ENCODE results near the gene HORMAD2. TPM values are rescaled to one million over a fixed set of nuclear protein-coding genes. Genes with fewer than 3 reads are reported as not detected.

Gene HORMAD2
- total and polyA plus RNA-seq, 7 experiments from 2014 or later: 0.34 TPM; not detected in 6

DNA sequence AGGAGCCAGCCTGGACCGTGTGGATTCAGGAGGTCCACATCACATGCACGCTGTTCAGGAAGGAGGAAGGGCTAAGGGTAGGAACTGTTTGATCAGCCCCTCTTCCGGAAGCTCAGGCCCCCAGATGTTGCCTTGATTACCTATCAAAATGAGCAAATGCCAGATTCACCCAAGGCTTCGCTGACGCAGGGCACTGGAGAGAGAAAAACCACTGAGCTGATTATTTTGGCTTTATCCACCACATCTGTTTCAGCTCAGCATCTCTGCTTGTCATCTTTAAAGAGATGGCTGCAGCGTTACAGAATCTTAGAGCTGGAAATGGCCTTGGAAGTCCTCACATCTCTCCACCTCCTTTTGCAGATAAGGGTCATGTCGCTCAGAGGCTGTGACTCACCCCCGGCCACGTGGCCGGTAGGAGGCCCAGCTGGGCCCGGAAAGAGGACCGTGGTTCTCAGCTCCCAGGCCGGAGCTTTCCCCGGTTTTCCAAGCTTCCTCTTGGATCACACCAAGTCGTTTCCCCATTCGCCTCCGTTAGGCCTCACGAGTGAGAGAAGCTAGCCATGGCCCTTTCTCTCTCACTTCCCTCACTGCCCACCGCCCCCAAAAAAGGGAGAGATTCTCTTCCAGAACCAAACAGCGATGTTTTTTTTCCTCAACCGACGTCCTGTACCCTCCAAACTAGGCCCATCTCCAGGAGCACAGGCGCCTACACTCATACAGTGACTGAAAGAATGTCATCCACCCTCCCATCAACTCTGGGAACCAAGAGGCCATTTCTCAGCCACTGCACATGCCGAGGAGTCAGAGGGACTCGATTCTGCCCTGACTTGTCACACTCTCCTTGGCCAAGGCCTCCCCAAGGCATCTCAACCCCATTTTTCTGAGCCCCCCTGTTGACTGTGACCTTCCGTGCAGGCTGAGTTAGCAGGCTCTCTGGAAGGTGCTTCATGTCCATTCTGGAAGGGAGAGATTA is 128.7 kb downstream of the HORMAD2 start:
- no peaks in the 10 kb centered on the region for H3K36me3 Mint-ChIP-seq
- Histone ChIP-seq H3K27ac (ENCODE audit: low read depth, low read length) (no peak overlapping the region), H3K4me1 (ENCODE audit: control insufficient read depth in 2 of 2, insufficient read depth in 2 of 2, low read length in 2 of 2) (no peaks in the 10 kb centered on the region), H3K9me3 (ENCODE audit: control insufficient read depth in 2 of 3, low read length in 3 of 3) (no peaks in the 10 kb centered on the region), H3K27me3 (ENCODE audit: control insufficient read depth in 2 of 2, insufficient read depth in 2 of 2, low read length in 2 of 2) (no peaks in the 10 kb centered on the region), H3K4me3 (ENCODE audit: low read length) (no peak overlapping the region), H3K36me3 (ENCODE audit: control insufficient read depth in 2 of 3, insufficient read depth in 3 of 3, low read length in 3 of 3) (no peaks in the 10 kb centered on the region)
- peaks cover 5 to 49% (median 9%) of the 10 kb centered on the region in 7 donors for H3K4me1 Mint-ChIP-seq
- peaks cover 0 to 1% (median 0%) of the 10 kb centered on the region in 11 donors for H3K9me3 Mint-ChIP-seq
- peak; percentile 43 for ATAC-seq
- no peak for DNase-seq
- ChIA-PET POLR2A (no interaction called here), CTCF (no interaction called here)
- H3K27me3 Mint-ChIP-seq: no peaks in the 10 kb centered on the region
- H3K4me3 Mint-ChIP-seq: no peak overlapping the region
- H3K27ac Mint-ChIP-seq: peak overlapping the region in 2 of 9 donors; percentile 21 to 43
- intact Hi-C loops (cut with micrococcal nuclease): no loop called here

- Mint-ChIP-seq H3K36me3 (no peaks in the 10 kb centered on the region), H3K27ac (no peak overlapping the region), H3K4me3 (no peak overlapping the region), H3K9me3 (peaks cover 0 to 1% (median 0%) of the 10 kb centered on the region in 11 donors), H3K4me1 (peaks cover 8 to 48% (median 10%) of the 10 kb centered on the region in 7 donors), H3K27me3 (no peaks in the 10 kb centered on the region)
- Histone ChIP-seq H3K27ac (ENCODE audit: low read depth, low read length) (no peak overlapping the region), H3K27me3 (ENCODE audit: control insufficient read depth in 2 of 2, insufficient read depth in 2 of 2, low read length in 2 of 2) (no peaks in the 10 kb centered on the region), H3K9me3 (ENCODE audit: control insufficient read depth in 2 of 3, low read length in 3 of 3) (no peaks in the 10 kb centered on the region), H3K4me1 (ENCODE audit: control insufficient read depth in 2 of 2, insufficient read depth in 2 of 2, low read length in 2 of 2) (no peaks in the 10 kb centered on the region), H3K4me3 (ENCODE audit: low read length) (no peak overlapping the region), H3K36me3 (ENCODE audit: control insufficient read depth in 2 of 3, insufficient read depth in 3 of 3, low read length in 3 of 3) (no peaks in the 10 kb centered on the region)
- DNase-seq (no peak), ATAC-seq (no peak)
- POLR2A ChIA-PET: no interaction called here
- intact Hi-C loops (cut with micrococcal nuclease): no loop called here
- CTCF ChIA-PET: no interaction called here
Measured at GRCh38 chr22:30209642-30210041, 129.4 kb downstream of the HORMAD2 start.

- H3K27me3 Mint-ChIP-seq: no peaks in the 10 kb centered on the region
Measured at GRCh38 chr22:30210235-30210909, 130.1 kb downstream of the HORMAD2 start.

DNA sequence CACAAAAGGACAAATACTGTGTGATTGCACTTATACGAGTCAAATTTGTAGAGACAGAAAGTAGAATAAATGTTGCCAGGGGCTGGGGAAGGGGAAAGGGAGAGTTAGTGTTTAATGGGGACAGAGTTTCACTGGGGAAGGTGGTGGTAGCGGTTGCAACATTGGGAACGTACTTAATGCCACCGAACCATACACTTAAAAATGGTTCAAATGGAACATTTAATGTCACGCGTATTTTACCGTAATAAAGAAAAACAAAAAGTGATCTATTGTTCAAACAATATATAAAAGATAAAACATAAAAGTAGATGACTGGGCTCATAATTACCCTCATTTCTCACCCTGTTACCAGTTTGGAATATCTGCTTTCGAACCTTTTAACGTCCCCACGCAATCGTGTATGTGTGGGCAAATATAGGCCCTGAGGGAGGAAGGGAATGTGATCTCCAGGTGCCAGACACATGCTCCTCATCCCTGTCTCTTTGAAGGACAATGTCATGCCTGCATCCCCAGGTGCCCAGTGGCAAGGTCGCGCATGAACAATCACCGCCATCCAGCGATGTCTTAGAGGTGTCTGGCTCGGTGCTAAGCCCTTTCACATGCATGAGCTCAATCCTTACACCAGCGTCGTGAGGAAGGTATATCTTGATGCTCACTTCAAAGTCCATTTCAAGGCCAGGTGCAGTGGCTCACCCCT is 131.0 kb downstream of the HORMAD2 start:
- no peaks in the 10 kb centered on the region for H3K9me3 ChIP-seq (ENCODE audit: control insufficient read depth in 2 of 3, low read length in 3 of 3)
- intact Hi-C loops (cut with micrococcal nuclease): no loop called here
- H3K36me3 ChIP-seq (ENCODE audit: control insufficient read depth in 2 of 3, insufficient read depth in 3 of 3, low read length in 3 of 3): no peaks in the 10 kb centered on the region
- no peaks in the 10 kb centered on the region for H3K4me1 ChIP-seq (ENCODE audit: control insufficient read depth in 2 of 2, insufficient read depth in 2 of 2, low read length in 2 of 2)
- CTCF ChIA-PET: no interaction called here
- no peak overlapping the region for H3K27ac Mint-ChIP-seq
- H3K4me3 Mint-ChIP-seq: no peak overlapping the region
- POLR2A ChIA-PET: no interaction called here
- no peak for DNase-seq
- H3K4me1 Mint-ChIP-seq: peaks cover 12 to 58% (median 23%) of the 10 kb centered on the region in 7 donors
- H3K27ac ChIP-seq (ENCODE audit: low read depth, low read length): no peak overlapping the region
- H3K4me3 ChIP-seq (ENCODE audit: low read length): no peak overlapping the region
- no peaks in the 10 kb centered on the region for H3K27me3 ChIP-seq (ENCODE audit: control insufficient read depth in 2 of 2, insufficient read depth in 2 of 2, low read length in 2 of 2)
- no peak for ATAC-seq
- H3K36me3 Mint-ChIP-seq: no peaks in the 10 kb centered on the region
- no peaks in the 10 kb centered on the region for H3K27me3 Mint-ChIP-seq
- peaks cover 0 to 1% (median 0%) of the 10 kb centered on the region in 11 donors for H3K9me3 Mint-ChIP-seq

More at GRCh38 chr22:30210235-30210909, 130.1 kb downstream of the HORMAD2 start:
- H3K36me3 Mint-ChIP-seq: no peaks in the 10 kb centered on the region
- no peaks in the 10 kb centered on the region for H3K36me3 ChIP-seq (ENCODE audit: control insufficient read depth in 2 of 3, insufficient read depth in 3 of 3, low read length in 3 of 3)
- CTCF ChIA-PET: no interaction called here
- H3K4me1 Mint-ChIP-seq: peaks cover 9 to 55% (median 17%) of the 10 kb centered on the region in 7 donors
- ATAC-seq: no peak
- intact Hi-C loops (cut with micrococcal nuclease): no loop called here
- peaks cover 0 to 1% (median 0%) of the 10 kb centered on the region in 11 donors for H3K9me3 Mint-ChIP-seq
- no peaks in the 10 kb centered on the region for H3K9me3 ChIP-seq (ENCODE audit: control insufficient read depth in 2 of 3, low read length in 3 of 3)
- DNase-seq: no peak
- H3K27ac Mint-ChIP-seq: peak overlapping the region in 1 of 9 donors; percentile 76
- H3K27ac ChIP-seq (ENCODE audit: low read depth, low read length): no peak overlapping the region
- H3K4me3 ChIP-seq (ENCODE audit: low read length): no peak overlapping the region
- H3K4me3 Mint-ChIP-seq: no peak overlapping the region
- H3K4me1 ChIP-seq (ENCODE audit: control insufficient read depth in 2 of 2, insufficient read depth in 2 of 2, low read length in 2 of 2): no peaks in the 10 kb centered on the region
- H3K27me3 ChIP-seq (ENCODE audit: control insufficient read depth in 2 of 2, insufficient read depth in 2 of 2, low read length in 2 of 2): no peaks in the 10 kb centered on the region
- POLR2A ChIA-PET: no interaction called here

- H3K36me3 ChIP-seq (ENCODE audit: control insufficient read depth in 2 of 3, insufficient read depth in 3 of 3, low read length in 3 of 3): no peaks in the 10 kb centered on the region
- Mint-ChIP-seq H3K4me3 (peak overlapping the region in 1 of 10 donors; percentile 19), H3K9me3 (peaks cover 0 to 1% (median 0%) of the 10 kb centered on the region in 11 donors), H3K36me3 (no peaks in the 10 kb centered on the region), H3K27me3 (no peaks in the 10 kb centered on the region), H3K27ac (peak overlapping the region in 1 of 9 donors; percentile 82), H3K4me1 (peaks cover 12 to 61% (median 23%) of the 10 kb centered on the region in 7 donors)
- H3K9me3 ChIP-seq (ENCODE audit: control insufficient read depth in 2 of 3, low read length in 3 of 3): no peaks in the 10 kb centered on the region
- intact Hi-C loops (cut with micrococcal nuclease): no loop called here
- POLR2A ChIA-PET: no interaction called here
- DNase-seq (peak in 1 of 9 donors; percentile 36), ATAC-seq (peak; percentile 77)
- H3K4me1 ChIP-seq (ENCODE audit: control insufficient read depth in 2 of 2, insufficient read depth in 2 of 2, low read length in 2 of 2): no peaks in the 10 kb centered on the region
- no peak overlapping the region for H3K4me3 ChIP-seq (ENCODE audit: low read length)
- CTCF ChIA-PET: interaction anchor here (1.0 kb wide), 1 partner anchor 10 kb away, joined by 5 read pairs; no protein-coding TSS in a partner anchor
- no peak overlapping the region for H3K27ac ChIP-seq (ENCODE audit: low read depth, low read length)
- H3K27me3 ChIP-seq (ENCODE audit: control insufficient read depth in 2 of 2, insufficient read depth in 2 of 2, low read length in 2 of 2): no peaks in the 10 kb centered on the region
Measured at GRCh38 chr22:30212363-30212995, 132.2 kb downstream of the HORMAD2 start.

DNA sequence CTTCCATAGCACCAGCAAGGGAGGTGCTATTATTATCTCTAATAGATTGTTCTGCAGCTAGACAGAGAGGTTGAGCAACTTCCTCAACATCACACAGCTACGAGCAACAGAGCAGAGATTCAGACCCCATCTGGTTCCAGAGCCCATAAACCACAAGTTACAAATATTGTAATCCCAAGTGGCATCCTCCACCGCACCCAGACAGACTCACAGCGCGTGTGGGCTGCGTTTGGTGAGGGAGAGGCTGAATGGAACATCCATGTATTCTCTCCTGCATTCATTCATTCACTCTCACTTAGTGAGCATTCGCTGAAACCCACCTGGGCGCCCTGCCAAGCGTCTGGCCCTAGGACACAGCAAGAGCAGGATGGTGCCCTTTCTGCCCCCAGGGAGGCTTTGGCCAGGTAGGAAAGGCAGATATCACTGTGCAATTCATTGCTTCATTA is 132.8 kb downstream of the HORMAD2 start:
- peak overlapping the region in 1 of 10 donors; percentile 8 for H3K4me3 Mint-ChIP-seq
- no peaks in the 10 kb centered on the region for H3K36me3 Mint-ChIP-seq
- peak overlapping the region in 1 of 9 donors; percentile 82 for H3K27ac Mint-ChIP-seq
- H3K27me3 Mint-ChIP-seq: no peaks in the 10 kb centered on the region
- Histone ChIP-seq H3K36me3 (ENCODE audit: control insufficient read depth in 2 of 3, insufficient read depth in 3 of 3, low read length in 3 of 3) (no peaks in the 10 kb centered on the region), H3K4me1 (ENCODE audit: control insufficient read depth in 2 of 2, insufficient read depth in 2 of 2, low read length in 2 of 2) (no peaks in the 10 kb centered on the region), H3K4me3 (ENCODE audit: low read length) (no peak overlapping the region), H3K27me3 (ENCODE audit: control insufficient read depth in 2 of 2, insufficient read depth in 2 of 2, low read length in 2 of 2) (no peaks in the 10 kb centered on the region), H3K9me3 (ENCODE audit: control insufficient read depth in 2 of 3, low read length in 3 of 3) (no peaks in the 10 kb centered on the region), H3K27ac (ENCODE audit: low read depth, low read length) (no peak overlapping the region)
- H3K4me1 Mint-ChIP-seq: peaks cover 12 to 61% (median 23%) of the 10 kb centered on the region in 7 donors
- POLR2A ChIA-PET: no interaction called here
- intact Hi-C loops (cut with micrococcal nuclease): no loop called here
- ATAC-seq (peak; percentile 69), DNase-seq (no peak)
- CTCF ChIA-PET: interaction anchor here (1.0 kb wide), 1 partner anchor 11 kb away, joined by 5 read pairs; no protein-coding TSS in a partner anchor
- H3K9me3 Mint-ChIP-seq: peaks cover 0 to 1% (median 0%) of the 10 kb centered on the region in 11 donors
